ENCODE results near the gene HAL.

HAL gene

GRCh38 chr12:95960241-95960640, 35.9 kb downstream of the HAL start:
- Histone ChIP-seq H3K4me3 (ENCODE audit: low read depth, low read length) (no peak overlapping the region), H3K9me3 (ENCODE audit: control insufficient read depth, insufficient read depth, low read depth, low read length) (no peaks in the 10 kb centered on the region), H3K27ac (ENCODE audit: extremely low read depth, low read depth, low read length) (no peak overlapping the region), H3K4me1 (ENCODE audit: control insufficient read depth, insufficient read depth, low read length) (no peaks in the 10 kb centered on the region), H3K36me3 (ENCODE audit: control insufficient read depth in 2 of 2, insufficient read depth in 1 of 2, low read length in 2 of 2) (no peaks in the 10 kb centered on the region)
- ChIA-PET POLR2A (interaction anchor here (0.7 kb wide), 1 partner anchor 13 kb away, joined by 7 read pairs; no protein-coding TSS in a partner anchor), CTCF (interaction anchor here (0.7 to 2.6 kb wide), 3 partner anchors 32 to 41 kb away, joined by 3 to 21 read pairs (median 3); no protein-coding TSS in a partner anchor)
- no peak for TF ChIP-seq GFI1B (tag by site-specific recombination; IDR thresholded peaks at IDR 0.05)
- TF ChIP-seq, protein P1, sequence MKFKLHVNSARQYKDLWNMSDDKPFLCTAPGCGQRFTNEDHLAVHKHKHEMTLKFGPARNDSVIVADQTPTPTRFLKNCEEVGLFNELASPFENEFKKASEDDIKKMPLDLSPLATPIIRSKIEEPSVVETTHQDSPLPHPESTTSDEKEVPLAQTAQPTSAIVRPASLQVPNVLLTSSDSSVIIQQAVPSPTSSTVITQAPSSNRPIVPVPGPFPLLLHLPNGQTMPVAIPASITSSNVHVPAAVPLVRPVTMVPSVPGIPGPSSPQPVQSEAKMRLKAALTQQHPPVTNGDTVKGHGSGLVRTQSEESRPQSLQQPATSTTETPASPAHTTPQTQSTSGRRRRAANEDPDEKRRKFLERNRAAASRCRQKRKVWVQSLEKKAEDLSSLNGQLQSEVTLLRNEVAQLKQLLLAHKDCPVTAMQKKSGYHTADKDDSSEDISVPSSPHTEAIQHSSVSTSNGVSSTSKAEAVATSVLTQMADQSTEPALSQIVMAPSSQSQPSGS (tag by site-specific recombination; IDR thresholded peaks at IDR 0.05; ENCODE audit: low read depth), result peak; percentile 85

DNA sequence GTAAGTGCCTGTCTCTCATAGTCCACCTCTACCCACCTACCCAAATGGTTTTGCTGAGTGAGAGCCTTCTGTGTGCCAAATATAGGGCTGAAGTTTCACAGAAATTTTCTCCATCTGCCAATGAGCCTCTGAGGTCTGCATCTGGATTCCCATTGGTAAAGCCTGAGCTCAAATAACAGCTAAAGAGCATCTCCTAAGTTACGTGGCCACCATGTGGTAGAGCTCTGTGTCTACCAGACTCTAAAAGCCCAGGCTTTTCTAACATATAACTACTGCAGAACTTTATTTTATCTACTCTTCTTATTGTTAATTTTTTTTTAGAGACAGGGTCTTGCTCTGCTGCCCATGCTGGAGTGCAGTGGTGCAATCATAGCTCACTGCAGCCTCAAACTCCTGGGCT, 37.0 kb downstream of the HAL start:
- Histone ChIP-seq H3K36me3 (ENCODE audit: control insufficient read depth in 2 of 2, insufficient read depth in 1 of 2, low read length in 2 of 2) (no peaks in the 10 kb centered on the region), H3K4me3 (ENCODE audit: low read depth, low read length) (no peak overlapping the region), H3K27ac (ENCODE audit: extremely low read depth, low read depth, low read length) (no peak overlapping the region), H3K4me1 (ENCODE audit: control insufficient read depth, insufficient read depth, low read length) (no peaks in the 10 kb centered on the region), H3K9me3 (ENCODE audit: control insufficient read depth, insufficient read depth, low read depth, low read length) (no peaks in the 10 kb centered on the region)
- TF ChIP-seq, protein P2, sequence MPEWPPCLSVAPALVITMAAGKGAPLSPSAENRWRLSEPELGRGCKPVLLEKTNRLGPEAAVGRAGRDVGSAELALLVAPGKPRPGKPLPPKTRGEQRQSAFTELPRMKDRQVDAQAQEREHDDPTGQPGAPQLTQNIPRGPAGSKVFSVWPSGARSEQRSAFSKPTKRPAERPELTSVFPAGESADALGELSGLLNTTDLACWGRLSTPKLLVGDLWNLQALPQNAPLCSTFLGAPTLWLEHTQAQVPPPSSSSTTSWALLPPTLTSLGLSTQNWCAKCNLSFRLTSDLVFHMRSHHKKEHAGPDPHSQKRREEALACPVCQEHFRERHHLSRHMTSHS (tag by site-specific recombination; IDR thresholded peaks at IDR 0.05), result no peak
- TF ChIP-seq ZNF654 (tag by site-specific recombination; IDR thresholded peaks at IDR 0.05; ENCODE audit: low read depth) (peak; percentile 26; the same call in 1 of the 2 replicates), KLF16 (tag by site-specific recombination; IDR thresholded peaks at IDR 0.05) (no peak)
- ChIA-PET POLR2A (interaction anchor here (0.7 to 1.1 kb wide), 2 partner anchors 17 to 40 kb away, joined by 3 read pairs; partner anchors contain the start of gene CCDC38), CTCF (interaction anchor here (0.6 to 2.6 kb wide), 9 partner anchors 11 to 1298 kb away, joined by 3 to 21 read pairs (median 3); no protein-coding TSS in a partner anchor)

- peaks cover 3% of the 10 kb centered on the region; the same call in 1 of the 2 replicates for H3K4me1 ChIP-seq (ENCODE audit: control insufficient read depth, insufficient read depth, low read length)
- H3K4me3 ChIP-seq (ENCODE audit: low read depth, low read length), result no peak overlapping the region
- no peaks in the 10 kb centered on the region for H3K9me3 ChIP-seq (ENCODE audit: control insufficient read depth, insufficient read depth, low read depth, low read length)
- ChIA-PET POLR2A (no interaction called here), CTCF (interaction anchor here (0.9 to 3.3 kb wide), 2 partner anchors 14 to 38 kb away, joined by 3 to 17 read pairs; partner anchors contain the start of genes AMDHD1 and CCDC38)
- H3K36me3 ChIP-seq (ENCODE audit: control insufficient read depth in 2 of 2, insufficient read depth in 1 of 2, low read length in 2 of 2), result no peaks in the 10 kb centered on the region
- no peak overlapping the region for H3K27ac ChIP-seq (ENCODE audit: extremely low read depth, low read depth, low read length)
- no peak for TF ChIP-seq ZNF366 (tag by site-specific recombination; conservative IDR thresholded peaks at IDR 0.05)
- TF ChIP-seq ZNF214 (tag by site-specific recombination; IDR thresholded peaks at IDR 0.05; ENCODE audit: borderline replicate concordance), result no peak
- TF ChIP-seq REPIN1 (tag by site-specific recombination; IDR thresholded peaks at IDR 0.05; ENCODE audit: low read depth), result no peak
- TF ChIP-seq ZNF561 (tag by site-specific recombination; IDR thresholded peaks at IDR 0.05; ENCODE audit: borderline replicate concordance), result no peak
- no peak for TF ChIP-seq ZNF529 (tag by site-specific recombination; IDR thresholded peaks at IDR 0.05; ENCODE audit: insufficient replicate concordance)
- no peak for TF ChIP-seq ZBTB7A (tag by site-specific recombination; IDR thresholded peaks at IDR 0.05; ENCODE audit: low read depth)
- no peak for TF ChIP-seq ZNF830 (tag by site-specific recombination; IDR thresholded peaks at IDR 0.05; ENCODE audit: low read depth)
- no peak for TF ChIP-seq PRDM1 (tag by site-specific recombination; IDR thresholded peaks at IDR 0.05)
- no peak for TF ChIP-seq ZNF114 (tag by site-specific recombination; IDR thresholded peaks at IDR 0.05)
Measured at GRCh38 chr12:95956557-95957145, 39.5 kb downstream of the HAL start.

DNA sequence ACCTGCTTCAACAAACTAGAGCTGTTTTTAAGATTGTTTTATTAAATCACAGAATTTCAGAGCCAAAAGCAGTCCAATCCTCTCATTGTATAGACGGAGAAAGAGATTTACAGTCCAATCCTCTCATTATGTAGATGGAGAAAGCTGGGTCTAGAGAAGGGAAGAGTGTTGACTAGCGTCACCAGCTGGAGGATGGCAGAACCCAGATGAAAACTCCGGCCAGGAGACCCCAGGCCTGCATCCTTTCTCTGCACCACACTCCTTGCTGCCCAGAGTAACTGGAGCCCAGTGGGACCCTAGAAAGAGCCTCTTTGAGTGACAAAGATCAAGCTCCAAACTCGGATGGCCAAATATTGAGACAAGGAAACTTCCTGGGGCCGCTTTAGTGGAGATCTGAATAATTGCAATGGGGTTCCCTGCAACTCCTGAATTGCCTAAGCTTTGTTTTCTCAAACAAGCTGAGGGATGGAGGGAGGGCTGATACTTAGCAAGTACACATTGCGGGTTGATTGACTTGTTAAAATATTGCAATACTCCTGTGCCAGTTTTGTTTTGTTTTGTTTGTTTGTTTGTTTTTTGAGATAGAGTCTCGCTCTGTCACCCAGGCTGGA, 40.5 kb downstream of the HAL start:
- Histone ChIP-seq H3K27ac (ENCODE audit: extremely low read depth, low read depth, low read length) (no peak overlapping the region), H3K9me3 (ENCODE audit: control insufficient read depth, insufficient read depth, low read depth, low read length) (no peaks in the 10 kb centered on the region), H3K4me1 (ENCODE audit: control insufficient read depth, insufficient read depth, low read length) (peaks cover 3% of the 10 kb centered on the region; the same call in 1 of the 2 replicates), H3K36me3 (ENCODE audit: control insufficient read depth in 2 of 2, insufficient read depth in 1 of 2, low read length in 2 of 2) (no peaks in the 10 kb centered on the region), H3K4me3 (ENCODE audit: low read depth, low read length) (no peak overlapping the region)
- ChIA-PET CTCF (interaction anchor here (0.6 to 5.4 kb wide), 4 partner anchors 13 to 120 kb away, joined by 3 to 19 read pairs (median 12); partner anchors contain the start of genes AMDHD1 and CCDC38), POLR2A (no interaction called here)
- TF ChIP-seq ZNF354C (tag by site-specific recombination; IDR thresholded peaks at IDR 0.05; ENCODE audit: borderline replicate concordance, low read depth) (no peak), ZBTB20 (tag by site-specific recombination; IDR thresholded peaks at IDR 0.05) (no peak), ZNF677 (tag by site-specific recombination; IDR thresholded peaks at IDR 0.05) (no peak), KLF17 (tag by site-specific recombination; IDR thresholded peaks at IDR 0.05) (no peak), ZNF76 (tag by site-specific recombination; IDR thresholded peaks at IDR 0.05; ENCODE audit: borderline replicate concordance, low read depth) (no peak), ZNF837 (tag by site-specific recombination; IDR thresholded peaks at IDR 0.05) (no peak)
- TF ChIP-seq, protein P3, sequence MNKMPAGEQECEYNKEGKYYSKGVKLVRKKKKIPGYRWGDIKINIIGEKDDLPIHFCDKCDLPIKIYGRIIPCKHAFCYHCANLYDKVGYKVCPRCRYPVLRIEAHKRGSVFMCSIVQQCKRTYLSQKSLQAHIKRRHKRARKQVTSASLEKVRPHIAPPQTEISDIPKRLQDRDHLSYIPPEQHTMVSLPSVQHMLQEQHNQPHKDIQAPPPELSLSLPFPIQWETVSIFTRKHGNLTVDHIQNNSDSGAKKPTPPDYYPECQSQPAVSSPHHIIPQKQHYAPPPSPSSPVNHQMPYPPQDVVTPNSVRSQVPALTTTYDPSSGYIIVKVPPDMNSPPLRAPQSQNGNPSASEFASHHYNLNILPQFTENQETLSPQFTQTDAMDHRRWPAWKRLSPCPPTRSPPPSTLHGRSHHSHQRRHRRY (tag by site-specific recombination; IDR thresholded peaks at IDR 0.05), result no peak
